WI38 (cell line): ENCODE data around the gene PKD1L1.

ENCODE experiments used
- H3K4me3 ChIP-seq: 2 replicates; pipeline ENCODE4 v1.5.1; 2011; ENCODE audit warnings: low read depth, mild to moderate bottlenecking, control low read depth, low read length
- TF ChIP-seq, protein P1 (sequence below): IDR thresholded peaks from 2 replicates; pipeline ENCODE4 v1.5.1; 2012; ENCODE audit warnings: low read depth, mild to moderate bottlenecking, control low read depth, low read length

The PKD1L1 gene

DNA sequence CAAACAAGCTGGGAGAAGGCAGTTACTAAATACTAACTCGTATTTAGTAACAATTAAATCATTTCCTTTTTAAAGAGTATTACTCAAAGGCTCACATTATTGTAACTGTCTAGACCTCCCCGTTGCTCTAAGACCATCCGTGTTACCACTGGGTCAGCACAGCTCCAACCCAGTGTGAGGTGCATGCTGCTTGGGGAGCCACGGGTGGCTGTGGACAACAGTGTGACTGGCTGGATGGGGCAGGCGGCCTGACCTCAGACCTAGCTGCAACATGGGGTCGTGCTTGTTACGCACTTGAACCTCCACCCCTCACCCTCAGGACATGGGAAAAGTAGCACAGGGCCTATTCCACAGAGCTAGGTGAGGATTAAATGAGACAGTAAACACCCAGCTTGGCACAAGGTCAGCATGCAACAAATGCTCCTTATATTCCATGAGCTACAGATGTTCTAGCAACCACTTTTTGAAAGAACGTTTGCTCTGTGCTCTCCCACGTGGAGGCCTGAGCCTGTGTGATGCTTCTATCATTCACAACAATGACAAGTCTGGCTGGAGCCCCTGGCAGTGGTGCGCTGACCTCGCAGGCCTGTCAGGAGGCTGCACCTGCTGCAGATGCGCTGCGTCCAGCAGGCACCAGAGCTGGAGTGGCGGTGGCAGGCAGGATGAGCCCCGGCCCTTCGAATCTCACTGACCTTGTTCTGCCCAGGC is 135.7 kb downstream of the PKD1L1 start:
- no peak overlapping the region for H3K4me3 ChIP-seq
- TF ChIP-seq, protein P1, sequence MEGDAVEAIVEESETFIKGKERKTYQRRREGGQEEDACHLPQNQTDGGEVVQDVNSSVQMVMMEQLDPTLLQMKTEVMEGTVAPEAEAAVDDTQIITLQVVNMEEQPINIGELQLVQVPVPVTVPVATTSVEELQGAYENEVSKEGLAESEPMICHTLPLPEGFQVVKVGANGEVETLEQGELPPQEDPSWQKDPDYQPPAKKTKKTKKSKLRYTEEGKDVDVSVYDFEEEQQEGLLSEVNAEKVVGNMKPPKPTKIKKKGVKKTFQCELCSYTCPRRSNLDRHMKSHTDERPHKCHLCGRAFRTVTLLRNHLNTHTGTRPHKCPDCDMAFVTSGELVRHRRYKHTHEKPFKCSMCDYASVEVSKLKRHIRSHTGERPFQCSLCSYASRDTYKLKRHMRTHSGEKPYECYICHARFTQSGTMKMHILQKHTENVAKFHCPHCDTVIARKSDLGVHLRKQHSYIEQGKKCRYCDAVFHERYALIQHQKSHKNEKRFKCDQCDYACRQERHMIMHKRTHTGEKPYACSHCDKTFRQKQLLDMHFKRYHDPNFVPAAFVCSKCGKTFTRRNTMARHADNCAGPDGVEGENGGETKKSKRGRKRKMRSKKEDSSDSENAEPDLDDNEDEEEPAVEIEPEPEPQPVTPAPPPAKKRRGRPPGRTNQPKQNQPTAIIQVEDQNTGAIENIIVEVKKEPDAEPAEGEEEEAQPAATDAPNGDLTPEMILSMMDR: no peak

DNA sequence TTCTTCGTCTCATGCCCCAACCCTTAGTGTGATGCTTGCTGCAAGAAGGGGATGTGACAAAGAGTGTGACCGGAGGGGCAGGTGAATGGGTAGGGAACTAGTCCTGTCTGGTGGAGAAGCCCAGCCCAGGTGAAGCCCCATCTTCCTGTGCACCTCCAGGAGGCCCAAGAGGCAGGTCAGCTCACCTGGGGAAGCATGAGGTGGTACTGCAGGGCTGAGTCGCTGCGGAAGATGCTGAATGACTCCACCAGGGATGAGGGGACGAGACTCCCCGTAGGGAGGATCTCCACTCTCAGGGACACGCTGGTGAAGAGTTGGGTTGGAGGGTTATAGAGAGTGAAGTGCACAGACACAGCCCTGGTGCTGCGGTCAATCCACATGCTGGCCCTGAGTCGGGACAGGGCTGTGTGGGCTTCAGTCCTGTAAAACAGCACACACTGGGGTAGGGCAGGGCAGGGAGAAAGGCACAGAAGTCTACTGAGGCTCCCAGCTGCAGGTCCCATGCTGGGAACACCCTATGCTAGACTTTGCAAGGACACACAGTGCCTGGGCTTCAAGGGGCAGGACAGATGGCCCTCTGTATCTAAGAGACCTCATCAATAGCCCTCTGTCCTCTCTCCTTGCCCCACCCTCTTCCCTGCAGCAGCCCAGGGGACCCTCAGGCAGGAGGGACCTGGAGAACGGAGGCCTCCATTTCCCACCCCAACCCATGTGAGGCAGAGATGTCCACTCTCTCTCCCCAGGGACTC is 136.5 kb downstream of the PKD1L1 start:
- TF ChIP-seq, protein P1: no peak
- no peak overlapping the region for H3K4me3 ChIP-seq

DNA sequence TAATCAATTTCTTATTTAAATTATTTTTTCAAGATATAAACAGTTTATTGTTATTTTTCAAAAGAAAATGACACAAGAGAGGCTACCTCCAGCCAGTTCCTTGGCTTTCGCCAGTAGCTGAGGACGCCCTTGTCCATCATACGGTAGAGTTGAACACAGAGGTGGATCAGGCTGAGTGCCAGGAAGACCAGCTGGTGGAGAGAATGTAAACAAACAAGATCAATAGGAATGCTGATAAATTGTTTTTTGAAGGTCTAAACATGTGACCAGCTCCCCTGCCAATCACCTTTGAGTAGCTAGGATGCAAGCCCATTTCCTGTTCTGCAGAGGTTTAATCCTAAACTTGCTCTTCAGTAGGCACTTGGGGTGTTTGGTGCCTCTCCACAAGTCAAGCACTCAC is 138.9 kb downstream of the PKD1L1 start:
- no peak overlapping the region for H3K4me3 ChIP-seq
- TF ChIP-seq, protein P1: no peak

- no peak overlapping the region for H3K4me3 ChIP-seq
- TF ChIP-seq, protein P1: no peak
Measured at GRCh38 chr7:47808321-47808720, 139.9 kb downstream of the PKD1L1 start.

GRCh38 chr7:47807756-47808155 is 140.5 kb downstream of the PKD1L1 start:
- H3K4me3 ChIP-seq: no peak overlapping the region
- TF ChIP-seq, protein P1: no peak

GRCh38 chr7:47807126-47807525 is 141.1 kb downstream of the PKD1L1 start:
- H3K4me3 ChIP-seq: no peak overlapping the region
- TF ChIP-seq, protein P1: no peak

DNA sequence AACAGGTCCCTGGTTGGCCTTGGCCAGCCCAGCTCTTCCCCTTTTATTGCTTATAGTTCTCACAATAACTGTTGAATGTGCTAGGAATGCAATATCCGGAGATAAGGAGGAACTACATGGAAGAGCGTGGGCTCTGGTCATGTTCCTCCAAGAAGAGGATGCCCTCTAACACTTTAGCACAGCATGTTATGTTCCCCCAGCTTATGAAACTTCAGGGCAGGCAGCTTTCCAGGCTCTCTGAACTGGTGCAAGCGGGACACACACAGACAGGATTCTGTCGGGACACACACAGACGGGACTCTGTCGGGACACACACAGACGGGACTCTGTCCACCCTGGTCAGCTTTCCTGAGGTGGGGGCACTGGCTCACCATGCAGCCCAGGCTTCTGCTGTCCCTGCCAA is 141.6 kb downstream of the PKD1L1 start:
- no peak overlapping the region for H3K4me3 ChIP-seq
- TF ChIP-seq, protein P1: no peak
